ENCODE data around the gene ATF3. TPM values are rescaled to one million over a fixed set of nuclear protein-coding genes. Genes with fewer than 3 reads are reported as not detected.
A peak's percentile ranks its signal among the peaks of the same experiment; 100 is the strongest.

Gene ATF3
- polyA plus RNA-seq, 6 donors from 2014 or later = 0.35 to 1.0 (median 0.76) TPM; not detected in 1

GRCh38 chr1:212593821-212594251 lies 14.7 kb upstream of the ATF3 start:
- Mint-ChIP-seq H3K27ac (no peak overlapping the region), H3K4me3 (no peak overlapping the region), H3K36me3 (no peaks in the 10 kb centered on the region), H3K9me3 (no peaks in the 10 kb centered on the region), H3K27me3 (peaks cover 9 to 21% (median 21%) of the 10 kb centered on the region in 3 donors), H3K4me1 (peaks cover 10 to 16% (median 15%) of the 10 kb centered on the region in 3 donors)
- no peak for DNase-seq
- ATAC-seq (ENCODE audit: low read depth in 2 of 2) = no peak

GRCh38 chr1:212594640-212595039 lies 13.9 kb upstream of the ATF3 start:
- no peak overlapping the region for H3K4me3 Mint-ChIP-seq
- no peaks in the 10 kb centered on the region for H3K36me3 Mint-ChIP-seq
- no peak overlapping the region for H3K27ac Mint-ChIP-seq
- H3K4me1 Mint-ChIP-seq = peaks cover 10 to 16% (median 15%) of the 10 kb centered on the region in 3 donors
- DNase-seq (no peak), ATAC-seq (ENCODE audit: low read depth in 2 of 2) (no peak)
- peaks cover 5 to 19% (median 15%) of the 10 kb centered on the region in 3 donors for H3K27me3 Mint-ChIP-seq
- no peaks in the 10 kb centered on the region for H3K9me3 Mint-ChIP-seq

- peaks cover 10 to 16% (median 15%) of the 10 kb centered on the region in 3 donors for H3K4me1 Mint-ChIP-seq
- peaks cover 8 to 23% (median 19%) of the 10 kb centered on the region in 3 donors for H3K27me3 Mint-ChIP-seq
- H3K36me3 Mint-ChIP-seq = no peaks in the 10 kb centered on the region
- ATAC-seq (ENCODE audit: low read depth in 2 of 2) = no peak
- H3K9me3 Mint-ChIP-seq = no peaks in the 10 kb centered on the region
- H3K27ac Mint-ChIP-seq = peak overlapping the region in 1 of 6 donors; percentile 80
- DNase-seq = no peak
- H3K4me3 Mint-ChIP-seq = peak overlapping the region in 2 of 8 donors; percentile 4 to 78
Measured at GRCh38 chr1:212595229-212595628, 13.3 kb upstream of the ATF3 start.

GRCh38 chr1:212595787-212596714 lies 12.5 kb upstream of the ATF3 start:
- H3K36me3 Mint-ChIP-seq = no peaks in the 10 kb centered on the region
- H3K27me3 Mint-ChIP-seq = peaks cover 7 to 23% (median 19%) of the 10 kb centered on the region in 3 donors
- peak; percentile 95 to 96 for ATAC-seq (ENCODE audit: low read depth in 2 of 2)
- H3K4me1 Mint-ChIP-seq = peaks cover 10 to 16% (median 15%) of the 10 kb centered on the region in 3 donors
- H3K9me3 Mint-ChIP-seq = no peaks in the 10 kb centered on the region
- H3K27ac Mint-ChIP-seq = peak overlapping the region; percentile 57 to 81 (median 74)
- H3K4me3 Mint-ChIP-seq = peak overlapping the region; percentile 30 to 79 (median 72)
- DNase-seq = peak; percentile 44

- ATAC-seq (ENCODE audit: low read depth in 2 of 2) = no peak
Measured at GRCh38 chr1:212596798-212597197, 11.8 kb upstream of the ATF3 start.

GRCh38 chr1:212597487-212597886 lies 11.1 kb upstream of the ATF3 start:
- Mint-ChIP-seq H3K27me3 (peaks cover 17 to 33% (median 29%) of the 10 kb centered on the region in 3 donors), H3K27ac (no peak overlapping the region), H3K4me3 (no peak overlapping the region), H3K9me3 (no peaks in the 10 kb centered on the region), H3K36me3 (no peaks in the 10 kb centered on the region), H3K4me1 (peaks cover 10 to 16% (median 15%) of the 10 kb centered on the region in 3 donors)
- ATAC-seq (ENCODE audit: low read depth in 2 of 2) (no peak), DNase-seq (no peak)

More at GRCh38 chr1:212596798-212597197, 11.8 kb upstream of the ATF3 start:
- Mint-ChIP-seq H3K9me3 (no peaks in the 10 kb centered on the region), H3K4me1 (peaks cover 10 to 16% (median 15%) of the 10 kb centered on the region in 3 donors), H3K4me3 (peak overlapping the region in 2 of 8 donors; percentile 74 to 78), H3K27ac (peak overlapping the region in 2 of 6 donors; percentile 80), H3K27me3 (peaks cover 15 to 26% (median 22%) of the 10 kb centered on the region in 3 donors), H3K36me3 (no peaks in the 10 kb centered on the region)
- DNase-seq = no peak

- no peak for ATAC-seq (ENCODE audit: low read depth in 2 of 2)
Measured at GRCh38 chr1:212600071-212600915, 8.3 kb upstream of the ATF3 start.

GRCh38 chr1:212600980-212601379 lies 7.6 kb upstream of the ATF3 start:
- H3K9me3 Mint-ChIP-seq = no peaks in the 10 kb centered on the region
- H3K4me3 Mint-ChIP-seq = no peak overlapping the region
- peaks cover 6 to 11% (median 10%) of the 10 kb centered on the region in 3 donors for H3K4me1 Mint-ChIP-seq
- peaks cover 51 to 68% (median 64%) of the 10 kb centered on the region in 3 donors for H3K27me3 Mint-ChIP-seq
- ATAC-seq (ENCODE audit: low read depth in 2 of 2) = no peak
- no peak overlapping the region for H3K27ac Mint-ChIP-seq
- DNase-seq = no peak
- no peaks in the 10 kb centered on the region for H3K36me3 Mint-ChIP-seq

More at GRCh38 chr1:212600071-212600915, 8.3 kb upstream of the ATF3 start:
- no peak for DNase-seq
- H3K4me3 Mint-ChIP-seq = no peak overlapping the region
- H3K27me3 Mint-ChIP-seq = peaks cover 44 to 61% (median 57%) of the 10 kb centered on the region in 3 donors
- no peaks in the 10 kb centered on the region for H3K9me3 Mint-ChIP-seq
- no peak overlapping the region for H3K27ac Mint-ChIP-seq
- H3K4me1 Mint-ChIP-seq = peaks cover 10 to 16% (median 15%) of the 10 kb centered on the region in 3 donors
- H3K36me3 Mint-ChIP-seq = no peaks in the 10 kb centered on the region

- H3K9me3 Mint-ChIP-seq = no peaks in the 10 kb centered on the region
- peaks cover under 1 to 11% (median 10%) of the 10 kb centered on the region in 3 donors for H3K4me1 Mint-ChIP-seq
- ATAC-seq (ENCODE audit: low read depth in 2 of 2) = no peak
- no peaks in the 10 kb centered on the region for H3K36me3 Mint-ChIP-seq
- no peak overlapping the region for H3K27ac Mint-ChIP-seq
- DNase-seq = no peak
- no peak overlapping the region for H3K4me3 Mint-ChIP-seq
- H3K27me3 Mint-ChIP-seq = peaks cover 57 to 74% (median 69%) of the 10 kb centered on the region in 3 donors
Measured at GRCh38 chr1:212601524-212601923, 7.0 kb upstream of the ATF3 start.

GRCh38 chr1:212605441-212606394 lies 2.8 kb upstream of the ATF3 start:
- Mint-ChIP-seq H3K9me3 (no peaks in the 10 kb centered on the region), H3K27ac (peak overlapping the region in 1 of 6 donors; percentile 62), H3K27me3 (peaks cover 72 to 86% (median 84%) of the 10 kb centered on the region in 3 donors), H3K4me1 (peaks cover 15 to 29% (median 25%) of the 10 kb centered on the region in 3 donors), H3K36me3 (no peaks in the 10 kb centered on the region), H3K4me3 (peak overlapping the region in 7 of 8 donors; percentile 9 to 98 (median 95))
- ATAC-seq (ENCODE audit: low read depth in 2 of 2) (no peak), DNase-seq (no peak)

- Mint-ChIP-seq H3K36me3 (no peaks in the 10 kb centered on the region), H3K4me3 (peak overlapping the region; percentile 90 to 98 (median 96)), H3K4me1 (peaks cover 15 to 29% (median 25%) of the 10 kb centered on the region in 3 donors), H3K27ac (peak overlapping the region in 3 of 6 donors; percentile 44 to 87 (median 81)), H3K27me3 (peaks cover 64 to 85% (median 77%) of the 10 kb centered on the region in 3 donors), H3K9me3 (no peaks in the 10 kb centered on the region)
- ATAC-seq (ENCODE audit: low read depth in 2 of 2) (peak; percentile 20 to 29), DNase-seq (peak; percentile 45)
Measured at GRCh38 chr1:212606395-212607205, 2.0 kb upstream of the ATF3 start.
